ENCODE data around the gene TNXB. TPM values are rescaled to one million over a fixed set of nuclear protein-coding genes. Genes with fewer than 3 reads are reported as not detected.

TNXB gene
- total and polyA plus RNA-seq, 9 of the 15 experiments (the other 6 are each of a cell fraction or from before 2014, with no cell fraction given): 0.14 to 28.1 (median 12.4) TPM

- TF ChIP-seq, protein P1, sequence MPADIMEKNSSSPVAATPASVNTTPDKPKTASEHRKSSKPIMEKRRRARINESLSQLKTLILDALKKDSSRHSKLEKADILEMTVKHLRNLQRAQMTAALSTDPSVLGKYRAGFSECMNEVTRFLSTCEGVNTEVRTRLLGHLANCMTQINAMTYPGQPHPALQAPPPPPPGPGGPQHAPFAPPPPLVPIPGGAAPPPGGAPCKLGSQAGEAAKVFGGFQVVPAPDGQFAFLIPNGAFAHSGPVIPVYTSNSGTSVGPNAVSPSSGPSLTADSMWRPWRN (IDR thresholded peaks at IDR 0.05; ENCODE audit: low read depth): no peak
- TF ChIP-seq HMG20A (CRISPR knock-in tag; conservative IDR thresholded peaks at IDR 0.05): no peak
- TF ChIP-seq, protein P2, sequence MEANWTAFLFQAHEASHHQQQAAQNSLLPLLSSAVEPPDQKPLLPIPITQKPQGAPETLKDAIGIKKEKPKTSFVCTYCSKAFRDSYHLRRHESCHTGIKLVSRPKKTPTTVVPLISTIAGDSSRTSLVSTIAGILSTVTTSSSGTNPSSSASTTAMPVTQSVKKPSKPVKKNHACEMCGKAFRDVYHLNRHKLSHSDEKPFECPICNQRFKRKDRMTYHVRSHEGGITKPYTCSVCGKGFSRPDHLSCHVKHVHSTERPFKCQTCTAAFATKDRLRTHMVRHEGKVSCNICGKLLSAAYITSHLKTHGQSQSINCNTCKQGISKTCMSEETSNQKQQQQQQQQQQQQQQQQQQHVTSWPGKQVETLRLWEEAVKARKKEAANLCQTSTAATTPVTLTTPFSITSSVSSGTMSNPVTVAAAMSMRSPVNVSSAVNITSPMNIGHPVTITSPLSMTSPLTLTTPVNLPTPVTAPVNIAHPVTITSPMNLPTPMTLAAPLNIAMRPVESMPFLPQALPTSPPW (CRISPR knock-in tag; IDR thresholded peaks at IDR 0.05): peak; percentile 35
- no peak for TF ChIP-seq ZNF408 (CRISPR knock-in tag; IDR thresholded peaks at IDR 0.05; ENCODE audit: low read depth)
- TF ChIP-seq, protein P3, sequence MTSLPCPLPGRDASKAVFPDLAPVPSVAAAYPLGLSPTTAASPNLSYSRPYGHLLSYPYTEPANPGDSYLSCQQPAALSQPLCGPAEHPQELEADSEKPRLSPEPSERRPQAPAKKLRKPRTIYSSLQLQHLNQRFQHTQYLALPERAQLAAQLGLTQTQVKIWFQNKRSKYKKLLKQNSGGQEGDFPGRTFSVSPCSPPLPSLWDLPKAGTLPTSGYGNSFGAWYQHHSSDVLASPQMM (CRISPR knock-in tag; IDR thresholded peaks at IDR 0.05): no peak
- no peak for TF ChIP-seq CEBPB (tag; IDR thresholded peaks at IDR 0.05)
- TF ChIP-seq MITF (IDR thresholded peaks at IDR 0.05): 0 out of 2 replicates have a peak, but pooled peaks have one; percentile 33
- no peak for TF ChIP-seq ZZZ3 (IDR thresholded peaks at IDR 0.05)
- TF ChIP-seq ZBTB33 (CRISPR knock-in tag; IDR thresholded peaks at IDR 0.05): no peak
- no peak for TF ChIP-seq ZBTB34 (CRISPR knock-in tag; IDR thresholded peaks at IDR 0.05)
- no peak for TF ChIP-seq RFX1 (IDR thresholded peaks at IDR 0.05)
- TF ChIP-seq ZNF395 (CRISPR knock-in tag; IDR thresholded peaks at IDR 0.05): no peak
- peak; percentile 48 for TF ChIP-seq KDM5B (IDR thresholded peaks at IDR 0.05; ENCODE audit: insufficient replicate concordance, low read depth, low read length)
- TF ChIP-seq FOXA1 (IDR thresholded peaks at IDR 0.05; ENCODE audit: borderline replicate concordance): no peak
- peak; percentile 82 for TF ChIP-seq EP400 (IDR thresholded peaks at IDR 0.05)
- TF ChIP-seq XRCC5 (IDR thresholded peaks at IDR 0.05; ENCODE audit: low read depth, low read length): peak; percentile 78; the same call in 1 of the 2 replicates
- peak; percentile 12 for TF ChIP-seq HLTF (IDR thresholded peaks at IDR 0.05)
- TF ChIP-seq TAF15 (IDR thresholded peaks at IDR 0.05; ENCODE audit: low read depth, low read length): no peak
- no peak for TF ChIP-seq PTRF (tag; IDR thresholded peaks at IDR 0.05)
Observed at GRCh38 chr6:32154514-32155161, 45.5 kb upstream of the TNXB start (continued).

All from K562 (cell line).